Ovary (tissue), 9 donors: Measurements from ENCODE around the gene MYLIP. TPM values are rescaled to one million over a fixed set of nuclear protein-coding genes. Genes with fewer than 3 reads are reported as not detected.

Experiments used
- DNase-seq, 5 donors: peaks; one replicate each; pipeline ENCODE4 v3.0.0-alpha.2; 2019 to 2020
- H3K27ac ChIP-seq, 2 donors: fragments of 200-600 bp; one replicate each; pipeline versions ENCODE4 v1.5.1 to v1.8.0; 2019 to 2022
- H3K27me3 ChIP-seq: fragments of 200-600 bp; one replicate; pipeline ENCODE4 v1.8.0; 2022
- H3K36me3 ChIP-seq: fragments of 200-600 bp; sonication (generic); one replicate; pipeline ENCODE4 v1.5.1; 2019
- H3K4me1 ChIP-seq: one replicate; pipeline ENCODE4 v1.8.1; 2013; ENCODE audit warnings: mild to moderate bottlenecking, moderate library complexity; ENCODE audit not compliant: insufficient read depth
- H3K4me3 ChIP-seq: fragments of 200-600 bp; sonication (generic); one replicate; pipeline ENCODE4 v1.5.1; 2017
- H3K9me3 ChIP-seq, 2 donors: fragments of 200-600 bp in 1 of 2; sonication (generic) in 1 of 2; one replicate each; pipeline versions ENCODE4 v1.5.1 to v1.8.1; 2013 to 2019; ENCODE audit warnings: mild to moderate bottlenecking in 1 of 2, moderate library complexity in 1 of 2
- CTCF ChIP-seq, 3 donors: fragments of 450-650 bp in 2 of 3; fragments of 200-600 bp in 1 of 3; IDR thresholded peaks; one replicate each; pipeline versions ENCODE4 v1.5.1 to v1.8.0; 2016 to 2022; ENCODE audit warnings: antibody characterized with exemption in 3 of 3, mild to moderate bottlenecking in 1 of 3
- EP300 ChIP-seq: sonication (generic); formaldehyde crosslinking; IDR thresholded peaks from one replicate; pipeline ENCODE4 v1.6.1; 2017; ENCODE audit warnings: antibody characterized with exemption
- POLR2A ChIP-seq: fragments of 450-650 bp; IDR thresholded peaks from one replicate; pipeline ENCODE4 v1.6.1; 2017; ENCODE audit warnings: antibody characterized with exemption, mild to moderate bottlenecking, moderate library complexity
- WGBS, 3 donors: extraction: QIAGEN DNeasy Blood & Tissue Kit in 1 of 3; methylation state at CpG; one replicate each; pipeline versions ENCODE4 v1.1.5 to v1.1.7; 2013 to 2017; 5-methylcytosine and 5-hydroxymethylcytosine counted together
- intact Hi-C, 4 donors: fragments of 100-400 bp; cut with DNase I; formaldehyde crosslinking; loops; one replicate each; pipeline versions ENCODE4 v1.11.0 to v1.15.1; 2022 to 2023
- microRNA-seq, 3 donors: library from miRNA; unstranded; fragments of <30 nt; microRNA quantifications; one replicate each; pipeline versions ENCODE4 to v1.2.0, GENCODE V29; 2019 to 2020
- polyA plus RNA-seq, 2 donors: library from polyadenylated mRNA; stranded (reverse); fragments of 200-250 nt in 1 of 2; fragments of 350-450 nt in 1 of 2; fragmentation: Illumina TruSeq in 1 of 2; extraction: RNeasy Lipid Tissue Mini Kit (QIAGEN cat#74804) in 1 of 2; gene quantifications; one replicate each; pipeline ENCODE4 v1.2.3, GENCODE V29; 2013 to 2014
- small RNA-seq: library from RNA; depleted of rRNA; stranded (forward); fragments of <200 nt; gene quantifications from one replicate; pipeline ENCODE3, GENCODE V24; 2016
- total RNA-seq, 7 donors: library from RNA; depleted of rRNA in 2 of 7; stranded (reverse); fragments of >200 nt in 2 of 7; fragmentation: NEBNext Ultra II Directional in 3 of 7; extraction: Animal tissue kit (Norgen Biotek cat#: 25700) in 3 of 7; gene quantifications; one replicate each; pipeline versions ENCODE4 v1.1.0 to v1.2.4, GENCODE V29; 2016 to 2023
- donor health status: DM: no; HTN: no; CAD: no; lungs with moderate emphysema.
- donor health status: DM: no; HTN: no; CAD: no.
- donor health status: Bipolar disorder and iron deficiency.
- donor health status: DM: yes; HTN: yes; CAD: no.
- donor health status: DM: no; HTN: no; CAD: no.
- donor health status: DM: yes; HTN: yes; CAD: no.

MYLIP gene
- total and polyA plus RNA-seq, 9 donors: 11.0 to 45.4 (median 37.7) TPM

GRCh38 chr6:16187176-16187575, 58.3 kb downstream of the MYLIP start:
- TF ChIP-seq EP300 (no peak), CTCF (IDR thresholded peaks at IDR 0.05) (no peak), POLR2A (no peak)
- 43 to 58% (median 48%) methylated on average over 2 of the region's 2 CpGs for WGBS, 3 donors
- intact Hi-C loops: loop anchor here in 1 of 4 donors (10.0 kb wide), 1 partner anchor 492 kb away; no protein-coding TSS in a partner anchor
- no peak for DNase-seq
- H3K36me3 ChIP-seq: no peaks in the 10 kb centered on the region
- H3K27ac ChIP-seq: no peak overlapping the region
- peaks cover 2% of the 10 kb centered on the region for H3K4me1 ChIP-seq
- H3K9me3 ChIP-seq: no peaks in the 10 kb centered on the region
- no peak overlapping the region for H3K4me3 ChIP-seq
- H3K27me3 ChIP-seq: no peaks in the 10 kb centered on the region

- Histone ChIP-seq H3K27me3 (no peaks in the 10 kb centered on the region), H3K27ac (no peak overlapping the region), H3K4me3 (no peak overlapping the region), H3K4me1 (peaks cover 2% of the 10 kb centered on the region), H3K36me3 (no peaks in the 10 kb centered on the region), H3K9me3 (no peaks in the 10 kb centered on the region)
- WGBS, 3 donors: 7 to 23% (median 10%) methylated on average over 1 of the region's 1 CpG
- intact Hi-C loops: no loop called here
- no peak for TF ChIP-seq POLR2A
- no peak for DNase-seq
Observed at GRCh38 chr6:16190214-16190613, 61.3 kb downstream of the MYLIP start.

GRCh38 chr6:16196260-16196983, 67.5 kb downstream of the MYLIP start:
- TF ChIP-seq POLR2A (no peak), EP300 (no peak), CTCF (IDR thresholded peaks at IDR 0.05) (no peak)
- no peak overlapping the region for H3K27ac ChIP-seq
- no peaks in the 10 kb centered on the region for H3K36me3 ChIP-seq
- H3K4me1 ChIP-seq: peaks cover 11% of the 10 kb centered on the region
- intact Hi-C loops: loop anchor here in 1 of 4 donors (5.0 kb wide), 1 partner anchor 499 kb away; no protein-coding TSS in a partner anchor
- 91 to 94% (median 92%) methylated on average over 14 of the region's 14 CpGs for WGBS, 3 donors
- no peaks in the 10 kb centered on the region for H3K27me3 ChIP-seq
- H3K9me3 ChIP-seq: no peaks in the 10 kb centered on the region
- H3K4me3 ChIP-seq: no peak overlapping the region
- DNase-seq: no peak

GRCh38 chr6:16196984-16197546, 68.2 kb downstream of the MYLIP start:
- Histone ChIP-seq H3K27me3 (no peaks in the 10 kb centered on the region), H3K4me3 (no peak overlapping the region), H3K36me3 (no peaks in the 10 kb centered on the region), H3K4me1 (peaks cover 11% of the 10 kb centered on the region), H3K27ac (no peak overlapping the region), H3K9me3 (no peaks in the 10 kb centered on the region)
- 73 to 85% (median 80%) methylated on average over 18 to 19 of the region's 19 CpGs for WGBS, 3 donors
- no peak for TF ChIP-seq POLR2A
- no peak for TF ChIP-seq CTCF (IDR thresholded peaks at IDR 0.05)
- no peak for TF ChIP-seq EP300
- no peak for DNase-seq
- intact Hi-C loops: loop anchor here in 1 of 4 donors (5.0 kb wide), 1 partner anchor 500 kb away; no protein-coding TSS in a partner anchor

Small RNAs within 50 kb of the gene (microRNA-seq; reads per million reads assigned to microRNA genes)
- gene MIR4639: 0 reads per million in 3 donors

Small RNAs within 50 kb of the gene (small RNA-seq; reads per million reads assigned to genes)
- not detected for gene MIR4639

Other genes with a start within 250 kb of the MYLIP start
- gene GMPR, start 109.5 kb downstream of the MYLIP start, total RNA-seq: 10 to 100 TPM; 18.6 to 49.4 (median 35.1) TPM
- 10 to 100 TPM; 32.5 to 50.2 TPM for gene GMPR, start 109.5 kb downstream of the MYLIP start, polyA plus RNA-seq